GM12892 (cell line): ENCODE measurements around the gene MTHFD1L.

ENCODE experiments used
- POLR2A ChIP-seq: IDR thresholded peaks from 2 replicates; pipeline ENCODE4 v1.6.1; 2011; ENCODE audit warnings: low read depth, low read length, control low read depth
- POLR2AphosphoS5 ChIP-seq: IDR thresholded peaks from 2 replicates; pipeline ENCODE4 v1.6.1; 2011; ENCODE audit warnings: low read depth, low read length, control low read depth
- TAF1 ChIP-seq: IDR thresholded peaks from 2 replicates; pipeline ENCODE4 v1.6.1; 2011; ENCODE audit warnings: low read depth, mild to moderate bottlenecking, control low read depth, low read length, borderline replicate concordance

GRCh38 chr6:150924808-150925589 lies 59.5 kb downstream of the MTHFD1L start:
- TF ChIP-seq TAF1 = no peak
- TF ChIP-seq POLR2AphosphoS5 = no peak
- TF ChIP-seq POLR2A = no peak
